ENCODE results near the gene FAM168A.

Gene FAM168A

DNA sequence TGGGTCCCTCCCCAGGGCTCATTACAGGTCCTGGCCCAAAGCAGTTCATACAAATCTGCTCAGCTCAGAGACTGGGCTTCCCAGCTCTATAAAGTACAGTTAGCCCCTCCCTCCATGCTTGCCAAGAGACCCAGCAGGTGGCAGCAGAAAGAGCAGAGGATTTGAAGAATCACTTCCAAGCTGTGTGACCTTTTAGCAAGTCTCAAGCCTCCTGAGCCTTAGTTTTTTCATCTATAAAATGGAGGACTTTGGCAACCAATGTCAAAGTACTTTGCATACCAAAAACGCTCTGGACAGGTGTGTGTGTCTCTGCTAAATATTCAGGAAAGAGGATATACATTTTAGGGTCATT lies 195.1 kb downstream of the FAM168A start:
- TF ChIP-seq, protein P1, sequence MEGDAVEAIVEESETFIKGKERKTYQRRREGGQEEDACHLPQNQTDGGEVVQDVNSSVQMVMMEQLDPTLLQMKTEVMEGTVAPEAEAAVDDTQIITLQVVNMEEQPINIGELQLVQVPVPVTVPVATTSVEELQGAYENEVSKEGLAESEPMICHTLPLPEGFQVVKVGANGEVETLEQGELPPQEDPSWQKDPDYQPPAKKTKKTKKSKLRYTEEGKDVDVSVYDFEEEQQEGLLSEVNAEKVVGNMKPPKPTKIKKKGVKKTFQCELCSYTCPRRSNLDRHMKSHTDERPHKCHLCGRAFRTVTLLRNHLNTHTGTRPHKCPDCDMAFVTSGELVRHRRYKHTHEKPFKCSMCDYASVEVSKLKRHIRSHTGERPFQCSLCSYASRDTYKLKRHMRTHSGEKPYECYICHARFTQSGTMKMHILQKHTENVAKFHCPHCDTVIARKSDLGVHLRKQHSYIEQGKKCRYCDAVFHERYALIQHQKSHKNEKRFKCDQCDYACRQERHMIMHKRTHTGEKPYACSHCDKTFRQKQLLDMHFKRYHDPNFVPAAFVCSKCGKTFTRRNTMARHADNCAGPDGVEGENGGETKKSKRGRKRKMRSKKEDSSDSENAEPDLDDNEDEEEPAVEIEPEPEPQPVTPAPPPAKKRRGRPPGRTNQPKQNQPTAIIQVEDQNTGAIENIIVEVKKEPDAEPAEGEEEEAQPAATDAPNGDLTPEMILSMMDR (conservative IDR thresholded peaks at IDR 0.05; ENCODE audit: control insufficient read depth, insufficient read depth, low read depth, low read length): peak; percentile 21
- no peak for DNase-seq (ENCODE audit: low read depth)
- no peak overlapping the region for H3K4me3 ChIP-seq (ENCODE audit: control insufficient read depth, low read depth, low read length)

DNA sequence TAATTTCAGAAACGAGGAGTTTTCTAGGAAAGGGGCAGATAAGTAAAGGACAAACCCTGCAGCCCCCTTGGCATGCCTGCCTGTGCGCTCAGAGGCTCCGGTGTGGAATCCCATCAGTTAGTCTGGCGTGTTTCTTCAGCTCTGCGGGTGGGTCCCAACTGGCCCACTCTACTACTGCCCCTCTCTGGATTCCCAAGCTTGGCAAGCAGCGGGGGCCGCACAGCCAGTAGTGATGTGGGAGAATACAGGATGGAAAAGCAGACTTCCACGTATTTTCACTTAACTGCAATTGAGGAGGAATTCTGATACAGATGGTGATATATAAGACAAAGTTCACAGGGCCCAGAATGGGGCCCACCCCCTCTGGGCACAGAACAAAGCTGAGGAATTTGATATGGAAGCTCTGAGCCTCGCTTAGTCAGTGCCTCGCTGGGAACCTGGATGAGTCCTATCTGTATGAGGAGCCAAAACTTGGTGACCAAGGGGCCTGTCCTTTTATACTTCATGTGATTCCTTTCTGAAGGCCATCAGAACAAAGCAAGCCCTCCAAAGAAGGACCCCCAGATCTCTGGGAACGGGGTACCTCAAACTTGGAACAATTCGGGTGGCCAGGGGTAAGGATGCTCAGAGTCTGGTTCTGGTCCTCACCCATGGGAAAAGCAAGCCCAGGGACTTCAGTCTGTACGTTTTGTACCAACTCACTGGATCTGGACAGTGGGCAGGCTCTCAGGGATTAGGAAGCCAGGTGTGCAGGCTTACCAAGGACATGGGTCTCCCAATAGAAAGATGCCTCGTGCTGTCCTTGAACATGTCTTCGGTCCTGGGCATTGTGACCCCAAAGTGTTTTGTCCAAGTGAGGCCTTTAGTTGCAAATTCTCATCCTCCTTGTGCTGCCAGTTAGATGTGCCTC lies 195.7 kb downstream of the FAM168A start:
- DNase-seq (ENCODE audit: low read depth): peak; percentile 37
- H3K4me3 ChIP-seq (ENCODE audit: control insufficient read depth, low read depth, low read length): no peak overlapping the region
- TF ChIP-seq, protein P1 (conservative IDR thresholded peaks at IDR 0.05; ENCODE audit: control insufficient read depth, insufficient read depth, low read depth, low read length): no peak

DNA sequence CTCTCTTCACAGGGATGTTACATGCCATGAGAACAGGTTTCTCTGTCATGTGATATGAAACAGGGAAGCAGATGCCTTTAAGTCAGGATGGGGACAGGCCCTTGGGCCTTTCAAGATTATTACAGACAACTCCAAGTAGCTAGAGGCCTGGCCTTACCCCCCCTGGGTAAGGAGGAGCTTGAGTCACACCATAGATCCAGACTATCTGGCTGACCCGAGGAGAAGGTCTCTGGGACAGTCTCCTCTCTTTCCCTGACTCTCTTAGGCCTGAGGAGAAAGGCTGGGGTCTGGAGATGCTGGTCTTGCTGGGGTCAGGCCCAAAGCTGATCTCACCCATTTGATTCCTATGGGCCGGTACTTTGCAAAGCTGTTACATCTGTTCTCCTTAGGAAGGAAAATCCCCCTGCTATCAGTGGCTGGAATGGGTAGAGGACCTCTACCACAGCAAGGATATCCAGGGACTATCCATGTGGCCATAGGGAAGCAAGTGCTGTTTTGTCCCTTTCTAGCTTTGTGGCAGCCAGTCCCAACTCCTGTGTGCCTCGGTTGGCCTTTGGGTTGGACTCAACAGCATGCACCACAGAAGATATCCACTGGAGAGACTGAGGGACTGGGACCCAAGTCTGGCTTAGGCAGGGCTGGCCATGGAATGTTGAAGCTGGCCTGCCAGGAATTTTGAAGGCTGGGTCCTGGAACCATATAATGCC lies 196.5 kb downstream of the FAM168A start:
- peak; percentile 49 for DNase-seq (ENCODE audit: low read depth)
- no peak overlapping the region for H3K4me3 ChIP-seq (ENCODE audit: control insufficient read depth, low read depth, low read length)
- TF ChIP-seq, protein P1 (conservative IDR thresholded peaks at IDR 0.05; ENCODE audit: control insufficient read depth, insufficient read depth, low read depth, low read length): no peak

GRCh38 chr11:73400293-73400692 lies 197.6 kb downstream of the FAM168A start:
- no peak overlapping the region for H3K4me3 ChIP-seq (ENCODE audit: control insufficient read depth, low read depth, low read length)
- TF ChIP-seq, protein P1 (conservative IDR thresholded peaks at IDR 0.05; ENCODE audit: control insufficient read depth, insufficient read depth, low read depth, low read length): no peak
- DNase-seq (ENCODE audit: low read depth): no peak

DNA sequence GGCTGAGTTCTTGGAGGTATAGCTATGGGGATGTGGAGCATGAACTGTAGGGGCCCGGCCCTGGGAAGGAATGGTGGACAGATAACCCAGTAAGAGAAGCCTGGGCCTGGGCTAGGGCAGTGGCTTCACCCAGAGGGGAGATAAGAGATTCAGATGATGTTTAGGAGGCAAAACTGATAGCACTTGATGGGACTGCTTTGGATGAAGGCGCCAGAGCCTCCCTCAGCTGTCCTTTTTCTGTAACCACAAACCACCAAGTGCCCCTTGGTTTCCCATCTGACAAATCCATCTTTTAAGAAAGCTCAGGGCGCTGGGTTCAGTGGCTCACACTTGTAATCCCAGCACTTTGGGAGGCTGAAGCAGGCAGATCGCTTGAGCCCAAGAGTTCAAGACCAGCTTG lies 198.3 kb downstream of the FAM168A start:
- H3K4me3 ChIP-seq (ENCODE audit: control insufficient read depth, low read depth, low read length): no peak overlapping the region
- TF ChIP-seq, protein P1 (conservative IDR thresholded peaks at IDR 0.05; ENCODE audit: control insufficient read depth, insufficient read depth, low read depth, low read length): no peak
- no peak for DNase-seq (ENCODE audit: low read depth)

DNA sequence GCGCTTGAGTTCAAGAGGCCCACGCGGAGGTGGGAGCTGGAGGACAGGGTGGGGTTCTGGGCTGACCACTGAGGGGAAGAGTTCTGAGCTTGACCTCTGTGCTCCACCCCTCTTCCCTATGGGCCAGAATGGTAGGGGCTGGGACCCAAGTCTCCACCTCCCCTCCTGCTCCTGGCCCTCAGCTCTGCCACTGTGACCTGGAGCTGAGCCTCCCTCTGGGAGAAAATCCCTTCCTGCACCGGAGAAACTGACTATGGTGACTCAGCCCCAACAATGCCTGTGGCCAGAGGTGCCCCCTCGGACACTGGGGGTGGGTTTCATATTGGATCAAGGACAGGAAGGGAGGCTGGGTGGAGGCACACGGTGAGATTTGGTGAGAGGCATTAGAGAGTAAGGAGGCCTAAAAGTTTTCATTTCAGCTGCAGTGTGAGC lies 198.7 kb downstream of the FAM168A start:
- TF ChIP-seq, protein P1 (conservative IDR thresholded peaks at IDR 0.05; ENCODE audit: control insufficient read depth, insufficient read depth, low read depth, low read length): no peak
- H3K4me3 ChIP-seq (ENCODE audit: control insufficient read depth, low read depth, low read length): no peak overlapping the region
- DNase-seq (ENCODE audit: low read depth): peak; percentile 20
